ENCODE measurements around the gene BHLHE23. TPM values are rescaled to one million over a fixed set of nuclear protein-coding genes. Genes with fewer than 3 reads are reported as not detected.

The BHLHE23 gene
- total RNA-seq, 1 donor from 2014 or later = not detected

GRCh38 chr20:63025534-63026331 lies 19.0 kb upstream of the BHLHE23 start:
- Mint-ChIP-seq H3K27ac (ENCODE audit: unreplicated experiment) (no peak overlapping the region), H3K9me3 (ENCODE audit: low read depth) (no peaks in the 10 kb centered on the region), H3K36me3 (ENCODE audit: low read depth) (no peaks in the 10 kb centered on the region), H3K4me1 (ENCODE audit: low read depth) (peaks cover 3% of the 10 kb centered on the region), H3K27me3 (ENCODE audit: low read depth) (peaks cover 44% of the 10 kb centered on the region), H3K4me3 (ENCODE audit: unreplicated experiment) (no peak overlapping the region)
- no peak for TF ChIP-seq CTCF (IDR thresholded peaks at IDR 0.05)
- peak; percentile 85 for DNase-seq (ENCODE audit: low spot score)

GRCh38 chr20:63024573-63025392 lies 18.0 kb upstream of the BHLHE23 start:
- Mint-ChIP-seq H3K27ac (ENCODE audit: unreplicated experiment) (no peak overlapping the region), H3K9me3 (ENCODE audit: low read depth) (no peaks in the 10 kb centered on the region), H3K27me3 (ENCODE audit: low read depth) (peaks cover 45% of the 10 kb centered on the region), H3K4me3 (ENCODE audit: unreplicated experiment) (no peak overlapping the region), H3K36me3 (ENCODE audit: low read depth) (no peaks in the 10 kb centered on the region), H3K4me1 (ENCODE audit: low read depth) (peaks cover 3% of the 10 kb centered on the region)
- no peak for TF ChIP-seq CTCF (IDR thresholded peaks at IDR 0.05)
- no peak for DNase-seq (ENCODE audit: low spot score)

- Mint-ChIP-seq H3K27me3 (ENCODE audit: low read depth) (peaks cover 47% of the 10 kb centered on the region), H3K9me3 (ENCODE audit: low read depth) (no peaks in the 10 kb centered on the region), H3K27ac (ENCODE audit: unreplicated experiment) (no peak overlapping the region), H3K4me3 (ENCODE audit: unreplicated experiment) (no peak overlapping the region), H3K36me3 (ENCODE audit: low read depth) (no peaks in the 10 kb centered on the region), H3K4me1 (ENCODE audit: low read depth) (peaks cover 3% of the 10 kb centered on the region)
- peak; percentile 87 for DNase-seq (ENCODE audit: low spot score)
- no peak for TF ChIP-seq CTCF (IDR thresholded peaks at IDR 0.05)
Observed at GRCh38 chr20:63023936-63024571, 17.3 kb upstream of the BHLHE23 start.

GRCh38 chr20:63023071-63023935 lies 16.5 kb upstream of the BHLHE23 start:
- Mint-ChIP-seq H3K4me1 (ENCODE audit: low read depth) (peaks cover 3% of the 10 kb centered on the region), H3K27me3 (ENCODE audit: low read depth) (peaks cover 50% of the 10 kb centered on the region), H3K4me3 (ENCODE audit: unreplicated experiment) (no peak overlapping the region), H3K27ac (ENCODE audit: unreplicated experiment) (no peak overlapping the region), H3K9me3 (ENCODE audit: low read depth) (no peaks in the 10 kb centered on the region), H3K36me3 (ENCODE audit: low read depth) (no peaks in the 10 kb centered on the region)
- TF ChIP-seq CTCF (IDR thresholded peaks at IDR 0.05) = no peak
- peak; percentile 82 for DNase-seq (ENCODE audit: low spot score)

Data from chondrocyte (in vitro differentiated cells).